Karpas-422 (cell line): ENCODE data around the gene AQP2. TPM values are rescaled to one million over a fixed set of nuclear protein-coding genes. Genes with fewer than 3 reads are reported as not detected.

Source experiments
- DNase-seq: peaks from one replicate; pipeline ENCODE4 v3.0.0-alpha.2; 2015
- H2AFZ ChIP-seq: fragments of 200-600 bp; sonication (generic); 2 replicates; pipeline ENCODE4 v1.6.1; 2014; ENCODE audit warnings: antibody characterized with exemption, low read length, mixed read lengths
- H3K27ac ChIP-seq: fragments of 200-600 bp; sonication (generic); 2 replicates; pipeline ENCODE4 v1.5.1; 2014; ENCODE audit warnings: mild to moderate bottlenecking, low read length, moderate library complexity
- H3K27me3 ChIP-seq: fragments of 200-600 bp; sonication (generic); 2 replicates; pipeline ENCODE4 v1.6.1; 2014; ENCODE audit warnings: low read length, mixed read lengths
- H3K36me3 ChIP-seq: fragments of 200-600 bp; sonication (generic); 2 replicates; pipeline ENCODE4 v1.6.1; 2014; ENCODE audit warnings: low read length, mixed read lengths; ENCODE audit not compliant: insufficient read depth
- H3K4me1 ChIP-seq: fragments of 200-600 bp; sonication (generic); 2 replicates; pipeline ENCODE4 v1.6.1; 2014; ENCODE audit warnings: mild to moderate bottlenecking, low read length, mixed read lengths
- H3K4me2 ChIP-seq: fragments of 200-600 bp; sonication (generic); 2 replicates; pipeline ENCODE4 v1.6.1; 2014; ENCODE audit warnings: low read length, low read depth, mild to moderate bottlenecking; ENCODE audit not compliant: poor library complexity, severe bottlenecking
- H3K4me3 ChIP-seq: fragments of 200-600 bp; sonication (generic); 2 replicates; pipeline ENCODE4 v1.5.1; 2014; ENCODE audit warnings: mild to moderate bottlenecking, antibody characterized with exemption, low read length, mixed read lengths
- H3K79me2 ChIP-seq: fragments of 200-600 bp; sonication (generic); 2 replicates; pipeline ENCODE4 v1.6.1; 2014; ENCODE audit warnings: mild to moderate bottlenecking, low read length, mixed read lengths
- H3K9ac ChIP-seq: fragments of 200-600 bp; sonication (generic); 2 replicates; pipeline ENCODE4 v1.6.0; 2014; ENCODE audit warnings: low read length
- H3K9me2 ChIP-seq: fragments of 200-600 bp; sonication (generic), shearing (Covaris generic); replicated peaks from 2 replicates; pipeline ENCODE4 v1.6.0; 2014; ENCODE audit warnings: mild to moderate bottlenecking, low read length, moderate library complexity; ENCODE audit not compliant: insufficient read depth
- H3K9me3 ChIP-seq: fragments of 300-700, 200-600 bp; sonication (generic); 2 replicates; pipeline ENCODE4 v1.6.1; 2014; ENCODE audit warnings: low read length, mixed read lengths
- H4K20me1 ChIP-seq: fragments of 200-600 bp; sonication (generic); 2 replicates; pipeline ENCODE4 v1.6.1; 2014; ENCODE audit warnings: mild to moderate bottlenecking, antibody characterized with exemption, low read length, low read depth; ENCODE audit not compliant: insufficient read depth
- total RNA-seq: library from RNA; depleted of rRNA; stranded (reverse); fragments of >200 nt; shearing (Covaris generic); gene quantifications from 2 replicates; pipeline ENCODE4 v1.2.3, GENCODE V29; 2014; ENCODE audit warnings: low replicate concordance

Gene AQP2
- total RNA-seq, 1 experiment from 2014 or later, result 0.63 TPM

- no peak overlapping the region for H3K9ac ChIP-seq
- H3K27ac ChIP-seq, result no peak overlapping the region
- H3K9me3 ChIP-seq, result no peaks in the 10 kb centered on the region
- H4K20me1 ChIP-seq, result no peaks in the 10 kb centered on the region
- no peak overlapping the region for H3K4me3 ChIP-seq
- no peaks in the 10 kb centered on the region for H3K36me3 ChIP-seq
- DNase-seq, result no peak
- no peak overlapping the region for H2AFZ ChIP-seq
- H3K9me2 ChIP-seq, result no peaks in the 10 kb centered on the region
- H3K4me1 ChIP-seq, result peaks cover 52% of the 10 kb centered on the region
- no peaks in the 10 kb centered on the region for H3K27me3 ChIP-seq
- H3K4me2 ChIP-seq, result no peak overlapping the region
- H3K79me2 ChIP-seq, result no peaks in the 10 kb centered on the region
These were observed 44.7 kb upstream of the AQP2 start for GRCh38 chr12:49905718-49906314.

GRCh38 chr12:49907352-49907751 lies 43.2 kb upstream of the AQP2 start:
- H3K4me3 ChIP-seq, result no peak overlapping the region
- no peaks in the 10 kb centered on the region for H4K20me1 ChIP-seq
- no peak overlapping the region; the same call in 1 of the 2 replicates for H3K9ac ChIP-seq

DNA sequence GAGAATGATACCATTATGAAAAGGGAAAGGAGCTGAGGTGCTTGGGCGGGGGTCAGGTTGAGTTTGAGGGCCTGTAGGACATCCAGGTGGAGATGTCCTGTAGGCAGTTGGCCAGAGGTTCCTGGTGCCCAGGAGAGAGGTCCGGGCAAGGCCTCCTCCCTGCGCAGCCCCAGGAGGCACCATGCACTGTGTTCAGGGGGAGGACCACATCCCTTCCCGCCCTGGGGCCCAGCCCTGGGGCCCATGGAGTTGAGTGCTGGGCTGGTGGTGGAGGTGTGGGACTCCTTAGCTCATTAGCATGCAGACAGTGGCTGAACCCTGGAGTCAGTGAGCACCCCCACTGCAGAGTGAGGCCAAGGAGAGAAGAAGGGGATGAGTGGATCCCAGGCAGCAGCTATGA lies 41.2 kb upstream of the AQP2 start:
- Histone ChIP-seq H3K4me3 (no peak overlapping the region), H3K9me3 (no peaks in the 10 kb centered on the region), H3K4me1 (peaks cover 28% of the 10 kb centered on the region), H3K27ac (no peak overlapping the region), H3K79me2 (no peaks in the 10 kb centered on the region), H4K20me1 (no peaks in the 10 kb centered on the region), H3K36me3 (no peaks in the 10 kb centered on the region), H3K4me2 (no peak overlapping the region), H2AFZ (no peak overlapping the region), H3K9me2 (no peaks in the 10 kb centered on the region), H3K9ac (no peak overlapping the region), H3K27me3 (no peaks in the 10 kb centered on the region)
- no peak for DNase-seq

More at GRCh38 chr12:49907352-49907751, 43.2 kb upstream of the AQP2 start:
- Histone ChIP-seq H3K27me3 (no peaks in the 10 kb centered on the region), H3K79me2 (no peaks in the 10 kb centered on the region), H3K27ac (no peak overlapping the region), H3K4me2 (no peak overlapping the region), H2AFZ (peak overlapping the region; percentile 65; the same call in 1 of the 2 replicates), H3K36me3 (no peaks in the 10 kb centered on the region), H3K4me1 (peaks cover 36% of the 10 kb centered on the region), H3K9me2 (no peaks in the 10 kb centered on the region), H3K9me3 (no peaks in the 10 kb centered on the region)
- no peak for DNase-seq

DNA sequence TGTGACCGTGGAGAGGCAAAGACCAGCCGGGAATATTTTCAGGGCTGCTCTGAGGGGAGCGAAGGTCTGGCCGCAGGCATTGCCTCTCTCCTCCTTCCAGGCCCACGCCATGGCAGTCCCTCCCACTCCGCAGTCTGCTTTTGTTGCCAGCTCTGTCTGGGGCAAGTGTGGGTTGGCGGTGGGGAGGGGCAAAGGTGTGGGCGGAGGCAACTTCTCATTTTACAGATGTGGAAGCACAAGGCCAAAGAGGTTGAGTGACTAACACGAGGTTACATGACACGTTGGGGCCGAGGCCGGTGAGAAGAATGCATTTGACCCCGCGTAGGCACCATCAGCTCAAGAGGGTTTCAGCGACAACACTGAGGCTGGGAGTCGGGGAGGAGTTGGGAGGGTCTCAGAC lies 40.7 kb upstream of the AQP2 start:
- no peak overlapping the region for H3K4me3 ChIP-seq
- no peak overlapping the region for H3K4me2 ChIP-seq
- no peaks in the 10 kb centered on the region for H3K27me3 ChIP-seq
- no peak overlapping the region for H2AFZ ChIP-seq
- no peak overlapping the region for H3K27ac ChIP-seq
- no peaks in the 10 kb centered on the region for H3K9me2 ChIP-seq
- H3K4me1 ChIP-seq, result peaks cover 25% of the 10 kb centered on the region
- H3K9ac ChIP-seq, result no peak overlapping the region
- H3K36me3 ChIP-seq, result no peaks in the 10 kb centered on the region
- H3K9me3 ChIP-seq, result no peaks in the 10 kb centered on the region
- H3K79me2 ChIP-seq, result no peaks in the 10 kb centered on the region
- H4K20me1 ChIP-seq, result no peaks in the 10 kb centered on the region
- no peak for DNase-seq

GRCh38 chr12:49910331-49911212 lies 40.0 kb upstream of the AQP2 start:
- Histone ChIP-seq H4K20me1 (no peaks in the 10 kb centered on the region), H3K27ac (no peak overlapping the region), H3K9me2 (no peaks in the 10 kb centered on the region), H3K36me3 (no peaks in the 10 kb centered on the region), H3K4me2 (no peak overlapping the region), H3K9ac (no peak overlapping the region), H3K27me3 (no peaks in the 10 kb centered on the region), H3K4me1 (peaks cover 26% of the 10 kb centered on the region), H3K79me2 (no peaks in the 10 kb centered on the region), H3K4me3 (no peak overlapping the region), H2AFZ (no peak overlapping the region), H3K9me3 (no peaks in the 10 kb centered on the region)
- no peak for DNase-seq

- H4K20me1 ChIP-seq, result no peaks in the 10 kb centered on the region
- H3K27ac ChIP-seq, result no peak overlapping the region
- H3K79me2 ChIP-seq, result no peaks in the 10 kb centered on the region
- no peaks in the 10 kb centered on the region for H3K36me3 ChIP-seq
- peaks cover 32% of the 10 kb centered on the region for H3K4me1 ChIP-seq
- H3K9me3 ChIP-seq, result no peaks in the 10 kb centered on the region
- H3K9ac ChIP-seq, result no peak overlapping the region
- no peak overlapping the region for H3K4me2 ChIP-seq
- no peaks in the 10 kb centered on the region for H3K27me3 ChIP-seq
- H3K9me2 ChIP-seq, result no peaks in the 10 kb centered on the region
- no peak for DNase-seq
- no peak overlapping the region for H3K4me3 ChIP-seq
- H2AFZ ChIP-seq, result no peak overlapping the region
These were observed 39.3 kb upstream of the AQP2 start for GRCh38 chr12:49911213-49911605.

DNA sequence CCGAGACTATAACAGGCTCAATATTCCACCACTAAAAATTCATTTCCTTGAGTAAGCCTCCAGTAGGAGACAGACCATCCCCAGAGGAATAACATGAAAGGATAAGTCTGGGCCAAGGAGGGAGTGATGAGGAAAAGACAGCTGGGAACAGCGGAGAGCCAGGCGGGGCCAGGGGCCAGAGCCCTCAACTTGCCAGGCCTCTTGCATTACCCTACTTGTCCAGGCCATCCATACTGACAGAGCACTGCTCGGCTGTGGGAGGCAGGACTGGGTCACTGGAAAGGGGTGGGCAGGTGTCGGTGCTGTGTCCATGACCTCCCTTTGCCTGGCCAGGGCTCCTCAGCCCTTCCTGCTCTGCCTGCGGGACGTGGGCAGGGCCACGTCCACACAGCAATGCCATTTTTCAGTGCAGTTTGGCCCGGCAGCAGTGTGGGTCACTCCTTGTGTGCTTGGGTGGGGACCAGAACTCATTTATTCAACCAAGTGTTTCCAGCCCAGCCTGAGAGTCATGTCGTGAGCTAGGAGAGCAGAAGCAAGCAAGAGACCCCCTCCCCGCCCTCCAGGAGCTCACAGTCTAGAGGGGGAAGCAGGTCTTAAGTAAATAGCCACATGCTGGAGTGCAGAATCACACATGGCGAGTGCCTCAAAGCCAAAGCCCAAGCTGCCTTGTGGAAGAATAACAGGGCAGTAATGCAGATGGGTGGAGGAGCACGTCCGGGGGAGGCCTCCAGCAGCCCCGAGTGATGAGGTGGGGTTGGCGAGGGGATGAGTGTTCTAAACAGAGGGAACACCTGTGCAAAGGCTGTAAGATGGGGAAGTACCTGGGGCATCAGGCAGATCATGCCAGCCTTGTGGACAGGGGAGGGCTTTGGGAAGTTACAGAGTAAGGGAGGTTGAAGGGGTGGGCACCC lies 37.9 kb upstream of the AQP2 start:
- no peak for DNase-seq
- Histone ChIP-seq H3K4me2 (no peak overlapping the region), H3K27me3 (no peaks in the 10 kb centered on the region), H3K9me3 (no peaks in the 10 kb centered on the region), H3K27ac (no peak overlapping the region), H4K20me1 (no peaks in the 10 kb centered on the region), H3K9ac (no peak overlapping the region), H3K79me2 (no peaks in the 10 kb centered on the region), H3K36me3 (no peaks in the 10 kb centered on the region), H2AFZ (no peak overlapping the region), H3K4me3 (no peak overlapping the region), H3K4me1 (peaks cover 33% of the 10 kb centered on the region), H3K9me2 (no peaks in the 10 kb centered on the region)
